ENCODE measurements around the gene LIMK2.

GRCh38 chr22:31185056-31185455 is 27.0 kb upstream of the LIMK2 start:
- TF ChIP-seq EZH2 (IDR thresholded peaks at IDR 0.05; ENCODE audit: insufficient read depth, poor library complexity, severe bottlenecking), result no peak
- TF ChIP-seq EZH2phosphoT487 (IDR thresholded peaks at IDR 0.05; ENCODE audit: insufficient read depth, low read depth), result no peak

All from GM23248 (cell line).